ENCODE data around the gene NF2.

GRCh38 chr22:29631725-29632124 lies 28.3 kb downstream of the NF2 start:
- no peak for TF ChIP-seq EZH2 (IDR thresholded peaks at IDR 0.05; ENCODE audit: insufficient read depth, poor library complexity, severe bottlenecking)
- no peak for TF ChIP-seq EZH2phosphoT487 (IDR thresholded peaks at IDR 0.05; ENCODE audit: insufficient read depth, low read depth)
